ENCODE data around the gene DUSP2. TPM values are rescaled to one million over a fixed set of nuclear protein-coding genes. Genes with fewer than 3 reads are reported as not detected.

The DUSP2 gene
- total RNA-seq, 1 donor = 3.3 TPM

DNA sequence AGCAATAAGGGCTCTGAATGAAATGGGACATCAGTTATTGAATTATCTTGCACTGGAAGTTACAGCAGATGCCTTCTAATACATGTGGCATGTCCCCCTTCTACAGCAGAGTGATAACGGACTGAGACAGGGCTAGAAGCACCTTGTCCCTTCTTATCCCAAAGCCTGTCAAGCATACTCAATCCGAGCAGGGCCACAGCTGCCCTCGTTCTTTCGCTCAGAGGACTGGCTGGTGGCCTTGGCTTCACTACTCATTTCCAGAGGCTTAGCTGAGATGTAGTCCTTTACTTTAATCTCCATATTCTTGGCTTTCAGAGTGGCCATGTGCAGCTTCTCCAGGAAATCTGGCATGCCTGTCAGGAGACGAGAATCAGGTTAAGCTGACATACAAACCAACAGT, 41.3 kb upstream of the DUSP2 start:
- H3K79me2 ChIP-seq (ENCODE audit: insufficient read depth, low read length) = peaks cover 8% of the 10 kb centered on the region
- H3K4me1 ChIP-seq (ENCODE audit: insufficient read depth, low read length) = peaks cover 16% of the 10 kb centered on the region
- H2AFZ ChIP-seq (ENCODE audit: low read length) = no peak overlapping the region
- H4K20me1 ChIP-seq (ENCODE audit: insufficient read depth, low read length) = peaks cover 19% of the 10 kb centered on the region
- peak overlapping the region; percentile 26 for H3K27ac ChIP-seq (ENCODE audit: low read depth, low read length)
- H3K4me3 ChIP-seq (ENCODE audit: insufficient read depth, low read length) = no peak overlapping the region
- no peak for DNase-seq (ENCODE audit: insufficient read length, low spot score, missing footprints)
- no peak for TF ChIP-seq CTCF (IDR thresholded peaks at IDR 0.05; ENCODE audit: extremely low read depth, low read depth, low read length)
- no peaks in the 10 kb centered on the region for H3K9me3 ChIP-seq (ENCODE audit: low read depth, low read length)
- no peaks in the 10 kb centered on the region for H3K27me3 ChIP-seq (ENCODE audit: insufficient read depth, low read length)
- H3K36me3 ChIP-seq (ENCODE audit: insufficient read depth, low read length) = peaks cover 57% of the 10 kb centered on the region
- H3K4me2 ChIP-seq (ENCODE audit: insufficient read depth, low read length) = no peak overlapping the region

DNA sequence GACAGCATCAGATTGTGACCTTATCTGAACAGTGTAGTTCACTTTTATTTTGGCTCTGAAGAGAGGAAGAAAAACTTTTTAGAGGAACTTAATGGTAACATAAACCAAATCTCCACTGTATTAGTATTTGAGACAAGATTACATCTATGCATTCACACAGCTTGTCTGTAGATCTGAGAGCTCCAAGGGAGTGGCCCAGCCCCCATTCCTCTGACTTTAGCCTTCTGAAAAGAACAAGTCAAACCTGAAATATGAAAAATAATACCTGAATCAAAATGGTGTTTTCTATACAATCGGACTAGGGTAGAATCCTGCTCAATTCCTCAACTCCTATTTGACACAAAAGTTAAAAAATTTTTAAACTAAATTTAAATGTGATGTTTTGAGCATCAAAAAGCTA, 40.3 kb upstream of the DUSP2 start:
- H3K9me3 ChIP-seq (ENCODE audit: low read depth, low read length) = no peaks in the 10 kb centered on the region
- peaks cover 16% of the 10 kb centered on the region for H3K4me1 ChIP-seq (ENCODE audit: insufficient read depth, low read length)
- H3K27me3 ChIP-seq (ENCODE audit: insufficient read depth, low read length) = no peaks in the 10 kb centered on the region
- H4K20me1 ChIP-seq (ENCODE audit: insufficient read depth, low read length) = peaks cover 19% of the 10 kb centered on the region
- no peak for DNase-seq (ENCODE audit: insufficient read length, low spot score, missing footprints)
- peaks cover 46% of the 10 kb centered on the region for H3K36me3 ChIP-seq (ENCODE audit: insufficient read depth, low read length)
- peaks cover 3% of the 10 kb centered on the region for H3K79me2 ChIP-seq (ENCODE audit: insufficient read depth, low read length)
- no peak overlapping the region for H3K4me3 ChIP-seq (ENCODE audit: insufficient read depth, low read length)
- no peak overlapping the region for H2AFZ ChIP-seq (ENCODE audit: low read length)
- no peak overlapping the region for H3K27ac ChIP-seq (ENCODE audit: low read depth, low read length)
- no peak for TF ChIP-seq CTCF (IDR thresholded peaks at IDR 0.05; ENCODE audit: extremely low read depth, low read depth, low read length)
- H3K4me2 ChIP-seq (ENCODE audit: insufficient read depth, low read length) = no peak overlapping the region

DNA sequence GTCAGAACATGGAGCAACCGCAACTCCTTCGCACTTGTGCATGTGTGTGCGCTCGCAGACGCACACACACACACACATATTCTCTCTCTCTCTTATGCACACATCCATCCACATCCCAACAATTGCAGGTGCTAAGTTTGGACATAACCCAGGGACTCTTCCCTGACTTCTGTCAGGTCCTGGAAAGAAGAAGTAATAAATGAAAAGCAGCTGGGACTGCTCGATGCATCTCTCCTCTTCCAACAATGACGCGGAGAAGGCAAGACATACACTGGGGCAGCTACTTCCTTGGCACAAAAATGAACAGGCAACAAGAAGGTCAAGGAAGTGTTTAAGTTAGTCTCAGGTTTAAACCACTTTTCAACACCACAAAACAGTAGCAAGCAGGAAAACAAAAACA, 39.7 kb upstream of the DUSP2 start:
- H4K20me1 ChIP-seq (ENCODE audit: insufficient read depth, low read length) = peaks cover 19% of the 10 kb centered on the region
- no peak overlapping the region for H3K4me3 ChIP-seq (ENCODE audit: insufficient read depth, low read length)
- peaks cover 16% of the 10 kb centered on the region for H3K4me1 ChIP-seq (ENCODE audit: insufficient read depth, low read length)
- TF ChIP-seq CTCF (IDR thresholded peaks at IDR 0.05; ENCODE audit: extremely low read depth, low read depth, low read length) = no peak
- peaks cover 3% of the 10 kb centered on the region for H3K79me2 ChIP-seq (ENCODE audit: insufficient read depth, low read length)
- H3K9me3 ChIP-seq (ENCODE audit: low read depth, low read length) = no peaks in the 10 kb centered on the region
- no peak overlapping the region for H3K27ac ChIP-seq (ENCODE audit: low read depth, low read length)
- no peak for DNase-seq (ENCODE audit: insufficient read length, low spot score, missing footprints)
- H3K36me3 ChIP-seq (ENCODE audit: insufficient read depth, low read length) = peaks cover 42% of the 10 kb centered on the region
- no peak overlapping the region for H3K4me2 ChIP-seq (ENCODE audit: insufficient read depth, low read length)
- no peaks in the 10 kb centered on the region for H3K27me3 ChIP-seq (ENCODE audit: insufficient read depth, low read length)
- no peak overlapping the region for H2AFZ ChIP-seq (ENCODE audit: low read length)

DNA sequence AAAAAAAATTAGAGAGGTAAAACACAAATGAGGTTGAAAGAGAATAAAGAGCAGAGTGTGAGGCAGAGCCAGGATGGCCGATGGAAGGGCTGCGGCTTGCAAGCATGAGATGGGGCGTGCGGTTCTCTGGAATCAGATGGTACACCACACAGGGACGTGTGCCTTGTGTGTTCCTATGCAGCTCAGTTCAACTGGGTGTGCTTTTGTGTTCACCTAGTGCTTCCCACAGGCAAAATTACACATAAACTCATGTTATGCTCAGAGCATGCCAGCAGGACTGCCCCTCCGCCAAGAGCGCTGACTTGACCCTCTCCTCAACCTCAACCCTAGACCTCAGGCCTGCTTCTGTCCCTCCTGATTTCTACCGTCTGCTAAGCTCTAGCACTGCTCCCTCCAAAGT, 38.9 kb upstream of the DUSP2 start:
- TF ChIP-seq CTCF (IDR thresholded peaks at IDR 0.05; ENCODE audit: extremely low read depth, low read depth, low read length) = no peak
- H4K20me1 ChIP-seq (ENCODE audit: insufficient read depth, low read length) = peaks cover 19% of the 10 kb centered on the region
- H3K36me3 ChIP-seq (ENCODE audit: insufficient read depth, low read length) = peaks cover 36% of the 10 kb centered on the region
- H3K27me3 ChIP-seq (ENCODE audit: insufficient read depth, low read length) = no peaks in the 10 kb centered on the region
- no peaks in the 10 kb centered on the region for H3K9me3 ChIP-seq (ENCODE audit: low read depth, low read length)
- no peak for DNase-seq (ENCODE audit: insufficient read length, low spot score, missing footprints)
- no peak overlapping the region for H3K4me3 ChIP-seq (ENCODE audit: insufficient read depth, low read length)
- H2AFZ ChIP-seq (ENCODE audit: low read length) = no peak overlapping the region
- H3K4me1 ChIP-seq (ENCODE audit: insufficient read depth, low read length) = peaks cover 16% of the 10 kb centered on the region
- no peak overlapping the region for H3K27ac ChIP-seq (ENCODE audit: low read depth, low read length)
- peaks cover 3% of the 10 kb centered on the region for H3K79me2 ChIP-seq (ENCODE audit: insufficient read depth, low read length)
- H3K4me2 ChIP-seq (ENCODE audit: insufficient read depth, low read length) = no peak overlapping the region

All from osteoblast (primary cell).